WTC11 (cell line): Measurements from ENCODE around the gene HKDC1. TPM values are rescaled to one million over a fixed set of nuclear protein-coding genes. Genes with fewer than 3 reads are reported as not detected.

Experiments
- ATAC-seq: fragments of 200-7000 bp; cut with Tn5 transposase; 2 replicates; pipeline ENCODE4 v1.10.0; 2021; ENCODE audit warnings: mild to moderate bottlenecking, moderate library complexity
- CTCF ChIA-PET: fragments of 300-600 bp; sonication (Branson Sonifier 250); formaldehyde crosslinking; loops from one replicate; lab custom pipeline; 2021; ENCODE audit warnings: antibody characterized with exemption; lab: Charles Lee
- POLR2A ChIA-PET: fragments of 350-600 bp; sonication (Branson Sonifier 250); formaldehyde crosslinking; loops from one replicate; lab custom pipeline; 2021; ENCODE audit warnings: antibody characterized with exemption; lab: Charles Lee
- DNase-seq: peaks from one replicate; pipeline ENCODE4 v3.0.0; 2021; ENCODE audit warnings: low spot score
- H3K27ac Mint-ChIP-seq: 2 replicates; pipeline ENCODE4 v1.8.0; 2021; ENCODE audit warnings: mixed read lengths
- H3K27me3 Mint-ChIP-seq: 2 replicates; pipeline ENCODE4 v1.8.0; 2021; ENCODE audit warnings: low read depth, mild to moderate bottlenecking, moderate library complexity, mixed read lengths
- H3K36me3 Mint-ChIP-seq: 2 replicates; pipeline ENCODE4 v1.8.0; 2021; ENCODE audit warnings: mixed read lengths
- H3K4me1 Mint-ChIP-seq: 2 replicates; pipeline ENCODE4 v1.8.0; 2022; ENCODE audit warnings: mixed read lengths
- H3K4me3 Mint-ChIP-seq: 2 replicates; pipeline ENCODE4 v1.8.0; 2021; ENCODE audit warnings: mild to moderate bottlenecking, moderate library complexity, mixed read lengths
- H3K9me3 Mint-ChIP-seq: 2 replicates; pipeline ENCODE4 v1.8.0; 2021; ENCODE audit warnings: mixed read lengths
- EMX1 ChIP-seq: fragments of 250-450 bp; sonication (Bioruptor Pico); IDR thresholded peaks from 2 replicates; pipeline ENCODE4 v1.8.0; 2021; ENCODE audit warnings: mild to moderate bottlenecking
- ETV6 ChIP-seq: sonication (generic); formaldehyde crosslinking; IDR thresholded peaks from 2 replicates; pipeline ENCODE4 v1.8.1; 2022; ENCODE audit warnings: mild to moderate bottlenecking, missing genetic modification reagents
- FOXJ3 ChIP-seq: sonication (generic); formaldehyde crosslinking; IDR thresholded peaks from 2 replicates; pipeline ENCODE4 v1.9.0; 2021; ENCODE audit warnings: missing genetic modification reagents, mild to moderate bottlenecking, borderline replicate concordance
- FOXP1 ChIP-seq: sonication (generic); formaldehyde crosslinking; IDR thresholded peaks from 2 replicates; pipeline ENCODE4 v1.8.0; 2022; ENCODE audit warnings: missing genetic modification reagents, mild to moderate bottlenecking, moderate library complexity, borderline replicate concordance
- GTF2I ChIP-seq: fragments of 250-450 bp; sonication (Bioruptor Pico); conservative IDR thresholded peaks from 2 replicates; pipeline ENCODE4 v1.4.0; 2021; ENCODE audit warnings: mild to moderate bottlenecking
- IRF2 ChIP-seq: sonication (generic); formaldehyde crosslinking; IDR thresholded peaks from 2 replicates; pipeline ENCODE4 v1.8.0; 2022; ENCODE audit warnings: low read depth, missing genetic modification reagents, borderline replicate concordance
- JAZF1 ChIP-seq: fragments of 250-450 bp; sonication (Bioruptor Pico); IDR thresholded peaks from 2 replicates; pipeline ENCODE4 v1.9.0; 2021; ENCODE audit warnings: moderate library complexity, mild to moderate bottlenecking, inconsistent platforms
- MXD4 ChIP-seq: fragments of 250-450 bp; sonication (Bioruptor Pico); IDR thresholded peaks from 2 replicates; pipeline ENCODE4 v1.8.0; 2021; ENCODE audit warnings: mild to moderate bottlenecking, moderate library complexity, borderline replicate concordance
- MYBL2 ChIP-seq: sonication (generic); formaldehyde crosslinking; IDR thresholded peaks from 2 replicates; pipeline ENCODE4 v1.8.1; 2023; ENCODE audit warnings: mild to moderate bottlenecking, moderate library complexity, missing genetic modification reagents
- ZBTB21 ChIP-seq: sonication (generic); formaldehyde crosslinking; IDR thresholded peaks from 2 replicates; pipeline ENCODE4 v1.8.1; 2023; ENCODE audit warnings: mild to moderate bottlenecking, missing genetic modification reagents, borderline replicate concordance
- ZNF423 ChIP-seq: fragments of 250-450 bp; sonication (Bioruptor Pico); IDR thresholded peaks from 2 replicates; pipeline ENCODE4 v2.1.2; 2022; ENCODE audit warnings: mild to moderate bottlenecking, moderate library complexity
- total RNA-seq: library from RNA; stranded (reverse); gene quantifications from 3 replicates; pipeline ENCODE4 v1.2.3, GENCODE V29; 2021
- TF ChIP-seq, protein P1 (sequence below): sonication (generic); formaldehyde crosslinking; IDR thresholded peaks from 2 replicates; pipeline ENCODE4 v1.8.0; 2022; ENCODE audit warnings: mild to moderate bottlenecking, missing genetic modification reagents
- TF ChIP-seq, protein P2 (sequence below): fragments of 250-450 bp; sonication (Bioruptor Pico); IDR thresholded peaks from 2 replicates; pipeline ENCODE4 v1.9.0; 2021; ENCODE audit warnings: mild to moderate bottlenecking, borderline replicate concordance
- TF ChIP-seq, protein P3 (sequence below): sonication (generic); formaldehyde crosslinking; conservative IDR thresholded peaks from 2 replicates; pipeline ENCODE4 v1.8.1; 2022; ENCODE audit warnings: mild to moderate bottlenecking, missing genetic modification reagents
- TF ChIP-seq, protein P4 (sequence below): sonication (generic); formaldehyde crosslinking; IDR thresholded peaks from 2 replicates; pipeline ENCODE4 v1.8.1; 2023; ENCODE audit warnings: mild to moderate bottlenecking, missing genetic modification reagents, moderate library complexity
- TF ChIP-seq, protein P5 (sequence below): fragments of 250-450 bp; sonication (Bioruptor Pico); IDR thresholded peaks from 2 replicates; pipeline ENCODE4 v1.9.0; 2021; ENCODE audit warnings: mild to moderate bottlenecking
- TF ChIP-seq, protein P6 (sequence below): fragments of 200-600 bp; IDR thresholded peaks from 2 replicates; pipeline ENCODE4 v1.8.0; 2022; ENCODE audit warnings: antibody characterized with exemption
- TF ChIP-seq, protein P7 (sequence below): sonication (generic); formaldehyde crosslinking; IDR thresholded peaks from 2 replicates; pipeline ENCODE4 v1.8.0; 2023; ENCODE audit warnings: missing genetic modification reagents
- TF ChIP-seq, protein P8 (sequence below): sonication (generic); formaldehyde crosslinking; IDR thresholded peaks from 2 replicates; pipeline ENCODE4 v1.8.1; 2023; ENCODE audit warnings: mild to moderate bottlenecking, moderate library complexity, missing genetic modification reagents

The HKDC1 gene
- total RNA-seq, 1 experiment from 2014 or later, result 0.09 TPM

DNA sequence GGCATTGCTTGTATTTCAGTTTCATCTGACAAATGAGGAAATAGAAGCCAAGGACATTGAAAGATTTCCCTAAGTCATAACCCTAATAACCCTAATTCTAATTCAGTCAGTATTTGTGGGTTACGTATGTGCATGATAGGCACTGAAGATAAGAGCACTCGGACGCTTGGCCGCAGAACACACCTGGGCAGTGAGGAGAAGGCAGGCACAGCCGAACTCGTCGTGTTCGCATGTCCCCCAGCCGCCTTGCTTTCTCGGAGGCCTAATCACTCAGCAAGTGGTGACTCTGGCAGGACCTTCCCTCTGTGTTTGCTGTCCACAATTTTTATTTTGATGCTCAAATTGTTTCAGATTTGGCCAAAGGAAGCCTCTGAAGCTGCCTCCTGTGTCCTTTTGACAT, 23.7 kb downstream of the HKDC1 start (continued):
- no peak for TF ChIP-seq GTF2I

DNA sequence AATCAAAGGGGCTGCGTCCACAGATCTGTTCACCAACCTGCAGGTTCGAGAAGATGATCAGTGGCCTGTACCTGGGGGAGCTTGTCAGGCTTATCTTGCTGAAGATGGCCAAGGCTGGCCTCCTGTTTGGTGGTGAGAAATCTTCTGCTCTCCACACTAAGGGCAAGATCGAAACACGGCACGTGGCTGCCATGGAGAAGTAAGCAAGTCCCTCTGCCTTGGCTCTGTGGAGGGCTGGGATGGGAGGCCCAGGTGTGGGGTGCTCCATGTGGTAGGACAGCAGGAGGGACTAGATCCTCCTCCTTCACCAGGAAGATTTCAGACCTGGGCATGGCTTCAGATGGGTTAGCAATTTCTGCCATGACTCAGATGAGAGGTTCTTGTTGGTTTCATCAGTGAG, 25.9 kb downstream of the HKDC1 start:
- peaks cover 11% of the 10 kb centered on the region for H3K4me1 Mint-ChIP-seq
- ATAC-seq (no peak), DNase-seq (no peak)
- ChIA-PET POLR2A (interaction anchor here (0.6 kb wide), 2 partner anchors 40 to 90 kb away, joined by 3 read pairs; no protein-coding TSS in a partner anchor), CTCF (interaction anchor here (1.1 kb wide), 1 partner anchor 146 kb away, joined by 3 read pairs; no protein-coding TSS in a partner anchor)
- H3K4me3 Mint-ChIP-seq, result no peak overlapping the region
- no peaks in the 10 kb centered on the region for H3K9me3 Mint-ChIP-seq
- H3K36me3 Mint-ChIP-seq, result no peaks in the 10 kb centered on the region
- H3K27ac Mint-ChIP-seq, result no peak overlapping the region
- no peak for TF ChIP-seq MXD4 (CRISPR knock-in tag)
- TF ChIP-seq, protein P1, sequence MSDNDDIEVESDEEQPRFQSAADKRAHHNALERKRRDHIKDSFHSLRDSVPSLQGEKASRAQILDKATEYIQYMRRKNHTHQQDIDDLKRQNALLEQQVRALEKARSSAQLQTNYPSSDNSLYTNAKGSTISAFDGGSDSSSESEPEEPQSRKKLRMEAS, result no peak
- TF ChIP-seq FOXJ3 (CRISPR knock-in tag), result no peak
- TF ChIP-seq ZBTB21 (CRISPR knock-in tag), result no peak
- no peak for TF ChIP-seq FOXP1
- TF ChIP-seq EMX1, result no peak
- no peak for TF ChIP-seq ZNF423 (CRISPR knock-in tag)
- TF ChIP-seq, protein P2, sequence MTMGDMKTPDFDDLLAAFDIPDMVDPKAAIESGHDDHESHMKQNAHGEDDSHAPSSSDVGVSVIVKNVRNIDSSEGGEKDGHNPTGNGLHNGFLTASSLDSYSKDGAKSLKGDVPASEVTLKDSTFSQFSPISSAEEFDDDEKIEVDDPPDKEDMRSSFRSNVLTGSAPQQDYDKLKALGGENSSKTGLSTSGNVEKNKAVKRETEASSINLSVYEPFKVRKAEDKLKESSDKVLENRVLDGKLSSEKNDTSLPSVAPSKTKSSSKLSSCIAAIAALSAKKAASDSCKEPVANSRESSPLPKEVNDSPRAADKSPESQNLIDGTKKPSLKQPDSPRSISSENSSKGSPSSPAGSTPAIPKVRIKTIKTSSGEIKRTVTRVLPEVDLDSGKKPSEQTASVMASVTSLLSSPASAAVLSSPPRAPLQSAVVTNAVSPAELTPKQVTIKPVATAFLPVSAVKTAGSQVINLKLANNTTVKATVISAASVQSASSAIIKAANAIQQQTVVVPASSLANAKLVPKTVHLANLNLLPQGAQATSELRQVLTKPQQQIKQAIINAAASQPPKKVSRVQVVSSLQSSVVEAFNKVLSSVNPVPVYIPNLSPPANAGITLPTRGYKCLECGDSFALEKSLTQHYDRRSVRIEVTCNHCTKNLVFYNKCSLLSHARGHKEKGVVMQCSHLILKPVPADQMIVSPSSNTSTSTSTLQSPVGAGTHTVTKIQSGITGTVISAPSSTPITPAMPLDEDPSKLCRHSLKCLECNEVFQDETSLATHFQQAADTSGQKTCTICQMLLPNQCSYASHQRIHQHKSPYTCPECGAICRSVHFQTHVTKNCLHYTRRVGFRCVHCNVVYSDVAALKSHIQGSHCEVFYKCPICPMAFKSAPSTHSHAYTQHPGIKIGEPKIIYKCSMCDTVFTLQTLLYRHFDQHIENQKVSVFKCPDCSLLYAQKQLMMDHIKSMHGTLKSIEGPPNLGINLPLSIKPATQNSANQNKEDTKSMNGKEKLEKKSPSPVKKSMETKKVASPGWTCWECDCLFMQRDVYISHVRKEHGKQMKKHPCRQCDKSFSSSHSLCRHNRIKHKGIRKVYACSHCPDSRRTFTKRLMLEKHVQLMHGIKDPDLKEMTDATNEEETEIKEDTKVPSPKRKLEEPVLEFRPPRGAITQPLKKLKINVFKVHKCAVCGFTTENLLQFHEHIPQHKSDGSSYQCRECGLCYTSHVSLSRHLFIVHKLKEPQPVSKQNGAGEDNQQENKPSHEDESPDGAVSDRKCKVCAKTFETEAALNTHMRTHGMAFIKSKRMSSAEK, result no peak
- no peak for TF ChIP-seq MYBL2 (CRISPR knock-in tag)
- TF ChIP-seq IRF2 (CRISPR knock-in tag), result no peak
- H3K27me3 Mint-ChIP-seq, result no peaks in the 10 kb centered on the region

DNA sequence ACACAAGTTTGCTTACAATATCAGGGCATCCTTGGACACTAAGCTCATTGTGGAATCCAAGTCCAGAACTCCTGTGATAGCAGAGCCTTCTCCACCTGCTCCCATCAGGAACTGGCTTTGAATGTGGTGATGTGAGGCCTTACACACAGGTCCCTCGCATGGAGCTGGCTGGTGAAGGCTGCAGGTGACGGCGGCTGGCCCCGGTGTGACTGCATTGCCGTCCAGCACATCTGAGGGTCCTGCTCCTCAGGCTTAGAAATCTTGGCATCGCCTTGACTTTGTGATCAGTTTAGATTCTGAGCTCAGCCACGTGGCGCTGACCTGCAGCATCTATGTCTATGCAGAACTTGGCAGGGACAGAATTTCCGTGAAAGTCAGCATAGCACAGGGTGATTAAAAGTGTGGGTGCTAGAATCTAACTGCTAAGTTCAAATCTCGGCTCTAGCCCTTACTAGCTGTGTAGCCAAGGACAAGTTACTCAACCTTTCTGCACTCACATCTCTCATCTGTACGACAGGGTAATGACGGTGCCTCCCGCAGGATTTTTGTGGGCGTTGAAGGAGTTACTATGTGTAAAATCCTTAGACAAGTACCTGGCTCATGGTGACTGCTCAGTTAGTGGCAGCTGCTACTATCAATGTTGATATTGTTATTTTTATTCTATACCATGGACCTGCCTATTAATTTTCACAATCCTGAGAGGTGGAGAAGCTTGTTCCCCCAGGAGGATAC, 26.6 kb downstream of the HKDC1 start:
- ChIA-PET CTCF (interaction anchor here (0.7 kb wide), 1 partner anchor 162 kb away, joined by 3 read pairs; no protein-coding TSS in a partner anchor), POLR2A (no interaction called here)
- ATAC-seq (no peak), DNase-seq (no peak)
- no peaks in the 10 kb centered on the region for H3K36me3 Mint-ChIP-seq
- H3K4me1 Mint-ChIP-seq, result peaks cover 11% of the 10 kb centered on the region
- H3K9me3 Mint-ChIP-seq, result no peaks in the 10 kb centered on the region
- no peak overlapping the region for H3K4me3 Mint-ChIP-seq
- no peak overlapping the region for H3K27ac Mint-ChIP-seq
- TF ChIP-seq, protein P3, sequence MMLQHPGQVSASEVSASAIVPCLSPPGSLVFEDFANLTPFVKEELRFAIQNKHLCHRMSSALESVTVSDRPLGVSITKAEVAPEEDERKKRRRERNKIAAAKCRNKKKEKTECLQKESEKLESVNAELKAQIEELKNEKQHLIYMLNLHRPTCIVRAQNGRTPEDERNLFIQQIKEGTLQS, result no peak
- TF ChIP-seq, protein P4, sequence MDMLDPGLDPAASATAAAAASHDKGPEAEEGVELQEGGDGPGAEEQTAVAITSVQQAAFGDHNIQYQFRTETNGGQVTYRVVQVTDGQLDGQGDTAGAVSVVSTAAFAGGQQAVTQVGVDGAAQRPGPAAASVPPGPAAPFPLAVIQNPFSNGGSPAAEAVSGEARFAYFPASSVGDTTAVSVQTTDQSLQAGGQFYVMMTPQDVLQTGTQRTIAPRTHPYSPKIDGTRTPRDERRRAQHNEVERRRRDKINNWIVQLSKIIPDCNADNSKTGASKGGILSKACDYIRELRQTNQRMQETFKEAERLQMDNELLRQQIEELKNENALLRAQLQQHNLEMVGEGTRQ, result no peak
- TF ChIP-seq, protein P5, sequence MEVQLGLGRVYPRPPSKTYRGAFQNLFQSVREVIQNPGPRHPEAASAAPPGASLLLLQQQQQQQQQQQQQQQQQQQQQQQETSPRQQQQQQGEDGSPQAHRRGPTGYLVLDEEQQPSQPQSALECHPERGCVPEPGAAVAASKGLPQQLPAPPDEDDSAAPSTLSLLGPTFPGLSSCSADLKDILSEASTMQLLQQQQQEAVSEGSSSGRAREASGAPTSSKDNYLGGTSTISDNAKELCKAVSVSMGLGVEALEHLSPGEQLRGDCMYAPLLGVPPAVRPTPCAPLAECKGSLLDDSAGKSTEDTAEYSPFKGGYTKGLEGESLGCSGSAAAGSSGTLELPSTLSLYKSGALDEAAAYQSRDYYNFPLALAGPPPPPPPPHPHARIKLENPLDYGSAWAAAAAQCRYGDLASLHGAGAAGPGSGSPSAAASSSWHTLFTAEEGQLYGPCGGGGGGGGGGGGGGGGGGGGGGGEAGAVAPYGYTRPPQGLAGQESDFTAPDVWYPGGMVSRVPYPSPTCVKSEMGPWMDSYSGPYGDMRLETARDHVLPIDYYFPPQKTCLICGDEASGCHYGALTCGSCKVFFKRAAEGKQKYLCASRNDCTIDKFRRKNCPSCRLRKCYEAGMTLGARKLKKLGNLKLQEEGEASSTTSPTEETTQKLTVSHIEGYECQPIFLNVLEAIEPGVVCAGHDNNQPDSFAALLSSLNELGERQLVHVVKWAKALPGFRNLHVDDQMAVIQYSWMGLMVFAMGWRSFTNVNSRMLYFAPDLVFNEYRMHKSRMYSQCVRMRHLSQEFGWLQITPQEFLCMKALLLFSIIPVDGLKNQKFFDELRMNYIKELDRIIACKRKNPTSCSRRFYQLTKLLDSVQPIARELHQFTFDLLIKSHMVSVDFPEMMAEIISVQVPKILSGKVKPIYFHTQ (CRISPR knock-in tag), result no peak
- TF ChIP-seq, protein P6, sequence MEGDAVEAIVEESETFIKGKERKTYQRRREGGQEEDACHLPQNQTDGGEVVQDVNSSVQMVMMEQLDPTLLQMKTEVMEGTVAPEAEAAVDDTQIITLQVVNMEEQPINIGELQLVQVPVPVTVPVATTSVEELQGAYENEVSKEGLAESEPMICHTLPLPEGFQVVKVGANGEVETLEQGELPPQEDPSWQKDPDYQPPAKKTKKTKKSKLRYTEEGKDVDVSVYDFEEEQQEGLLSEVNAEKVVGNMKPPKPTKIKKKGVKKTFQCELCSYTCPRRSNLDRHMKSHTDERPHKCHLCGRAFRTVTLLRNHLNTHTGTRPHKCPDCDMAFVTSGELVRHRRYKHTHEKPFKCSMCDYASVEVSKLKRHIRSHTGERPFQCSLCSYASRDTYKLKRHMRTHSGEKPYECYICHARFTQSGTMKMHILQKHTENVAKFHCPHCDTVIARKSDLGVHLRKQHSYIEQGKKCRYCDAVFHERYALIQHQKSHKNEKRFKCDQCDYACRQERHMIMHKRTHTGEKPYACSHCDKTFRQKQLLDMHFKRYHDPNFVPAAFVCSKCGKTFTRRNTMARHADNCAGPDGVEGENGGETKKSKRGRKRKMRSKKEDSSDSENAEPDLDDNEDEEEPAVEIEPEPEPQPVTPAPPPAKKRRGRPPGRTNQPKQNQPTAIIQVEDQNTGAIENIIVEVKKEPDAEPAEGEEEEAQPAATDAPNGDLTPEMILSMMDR, result no peak
- TF ChIP-seq ETV6 (no peak), ZBTB21 (CRISPR knock-in tag) (no peak), JAZF1 (no peak)
- TF ChIP-seq, protein P7, sequence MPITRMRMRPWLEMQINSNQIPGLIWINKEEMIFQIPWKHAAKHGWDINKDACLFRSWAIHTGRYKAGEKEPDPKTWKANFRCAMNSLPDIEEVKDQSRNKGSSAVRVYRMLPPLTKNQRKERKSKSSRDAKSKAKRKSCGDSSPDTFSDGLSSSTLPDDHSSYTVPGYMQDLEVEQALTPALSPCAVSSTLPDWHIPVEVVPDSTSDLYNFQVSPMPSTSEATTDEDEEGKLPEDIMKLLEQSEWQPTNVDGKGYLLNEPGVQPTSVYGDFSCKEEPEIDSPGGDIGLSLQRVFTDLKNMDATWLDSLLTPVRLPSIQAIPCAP (CRISPR knock-in tag), result no peak
- TF ChIP-seq, protein P8, sequence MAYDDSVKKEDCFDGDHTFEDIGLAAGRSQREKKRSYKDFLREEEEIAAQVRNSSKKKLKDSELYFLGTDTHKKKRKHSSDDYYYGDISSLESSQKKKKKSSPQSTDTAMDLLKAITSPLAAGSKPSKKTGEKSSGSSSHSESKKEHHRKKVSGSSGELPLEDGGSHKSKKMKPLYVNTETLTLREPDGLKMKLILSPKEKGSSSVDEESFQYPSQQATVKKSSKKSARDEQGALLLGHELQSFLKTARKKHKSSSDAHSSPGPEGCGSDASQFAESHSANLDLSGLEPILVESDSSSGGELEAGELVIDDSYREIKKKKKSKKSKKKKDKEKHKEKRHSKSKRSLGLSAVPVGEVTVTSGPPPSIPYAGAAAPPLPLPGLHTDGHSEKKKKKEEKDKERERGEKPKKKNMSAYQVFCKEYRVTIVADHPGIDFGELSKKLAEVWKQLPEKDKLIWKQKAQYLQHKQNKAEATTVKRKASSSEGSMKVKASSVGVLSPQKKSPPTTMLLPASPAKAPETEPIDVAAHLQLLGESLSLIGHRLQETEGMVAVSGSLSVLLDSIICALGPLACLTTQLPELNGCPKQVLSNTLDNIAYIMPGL (CRISPR knock-in tag), result no peak
- no peaks in the 10 kb centered on the region for H3K27me3 Mint-ChIP-seq
